NCI-H2029 (cell line): ENCODE data around the gene TMEM184A.
A peak's percentile ranks its signal among the peaks of the same experiment; 100 is the strongest.
"Not testable (repeated sequence)": the region's sequence is repeated elsewhere in the genome, so short reads cannot be mapped to it uniquely, and the experiment has no call there.

Experiments
- DNase-seq: peaks from one replicate; lab custom pipeline; 2025; lab: John Stamatoyannopoulos, UW

TMEM184A gene

GRCh38 chr7:1590476-1590875, 34.5 kb upstream of the TMEM184A start:
- no peak for DNase-seq

GRCh38 chr7:1588978-1589377, 33.0 kb upstream of the TMEM184A start:
- no peak for DNase-seq

- DNase-seq = no peak
Observed at GRCh38 chr7:1587738-1588137, 31.7 kb upstream of the TMEM184A start.

- DNase-seq = no peak
Observed at GRCh38 chr7:1586827-1587705, 31.1 kb upstream of the TMEM184A start.

GRCh38 chr7:1586126-1586826, 30.3 kb upstream of the TMEM184A start:
- no peak for DNase-seq

- no peak for DNase-seq
Observed at GRCh38 chr7:1585142-1585981, 29.4 kb upstream of the TMEM184A start.

GRCh38 chr7:1584700-1585099, 28.7 kb upstream of the TMEM184A start:
- DNase-seq = no peak

- DNase-seq = not testable (repeated sequence)
Observed at GRCh38 chr7:1583241-1583930, 27.4 kb upstream of the TMEM184A start.

- DNase-seq = no peak
Observed at GRCh38 chr7:1580422-1581030, 24.5 kb upstream of the TMEM184A start.

- DNase-seq = peak; percentile 29
Observed at GRCh38 chr7:1579481-1580421, 23.7 kb upstream of the TMEM184A start.

GRCh38 chr7:1578513-1578912, 22.5 kb upstream of the TMEM184A start:
- DNase-seq = no peak

- no peak for DNase-seq
Observed at GRCh38 chr7:1576521-1577253, 20.7 kb upstream of the TMEM184A start.

GRCh38 chr7:1575809-1576208, 19.8 kb upstream of the TMEM184A start:
- DNase-seq = no peak

- no peak for DNase-seq
Observed at GRCh38 chr7:1572111-1572822, 16.3 kb upstream of the TMEM184A start.

GRCh38 chr7:1569833-1570632, 14.0 kb upstream of the TMEM184A start, which contains the start of gene PSMG3:
PSMG3 (minus strand) TSS chr7:1570032; CDS start chr7:1569339, 693 bp downstream.
- DNase-seq = peak; percentile 86

- no peak for DNase-seq
Observed at GRCh38 chr7:1569440-1569832, 13.4 kb upstream of the TMEM184A start.

- DNase-seq = peak; percentile 18
Observed at GRCh38 chr7:1569016-1569415, 13.0 kb upstream of the TMEM184A start.
